ENCODE measurements around the gene MYOG.

- TF ChIP-seq CTCF (conservative IDR thresholded peaks at IDR 0.05; ENCODE audit: low read depth in 2 of 2) (no peak), POLR2AphosphoS5 (IDR thresholded peaks at IDR 0.05; ENCODE audit: low read depth) (no peak), EZH2phosphoT487 (IDR thresholded peaks at IDR 0.05; ENCODE audit: unreplicated experiment) (no peak), EZH2 (IDR thresholded peaks at IDR 0.05; ENCODE audit: low read depth, unreplicated experiment) (no peak), CREB1 (CRISPR knock-in tag; IDR thresholded peaks at IDR 0.05; ENCODE audit: low read depth) (no peak), REST (IDR thresholded peaks at IDR 0.05; ENCODE audit: unreplicated experiment) (no peak), JUNB (IDR thresholded peaks at IDR 0.05; ENCODE audit: unreplicated experiment) (no peak), ETS1 (IDR thresholded peaks at IDR 0.05) (no peak), ZNF331 (CRISPR knock-in tag; IDR thresholded peaks at IDR 0.05; ENCODE audit: low read depth) (no peak), ZNF114 (CRISPR knock-in tag; IDR thresholded peaks at IDR 0.05) (no peak), STAT1 (IDR thresholded peaks at IDR 0.05; ENCODE audit: unreplicated experiment) (no peak), NANOG (IDR thresholded peaks at IDR 0.05; ENCODE audit: borderline replicate concordance) (no peak)
These were observed 4.8 kb upstream of the MYOG start for GRCh38 chr1:203090421-203091198.
